GM18526 (cell line): ENCODE results near the gene GCNT3.

ENCODE experiments used
- POLR2A ChIP-seq: IDR thresholded peaks from 3 replicates; pipeline ENCODE4 v1.6.1; 2011; ENCODE audit not compliant: insufficient read length; ENCODE audit errors: extremely low read depth

The GCNT3 gene

GRCh38 chr15:59657635-59658125 lies 46.1 kb downstream of the GCNT3 start:
- no peak for TF ChIP-seq POLR2A

GRCh38 chr15:59659366-59659765 lies 47.8 kb downstream of the GCNT3 start:
- no peak for TF ChIP-seq POLR2A

GRCh38 chr15:59662260-59662659 lies 50.7 kb downstream of the GCNT3 start:
- no peak for TF ChIP-seq POLR2A

GRCh38 chr15:59668556-59668955 lies 57.0 kb downstream of the GCNT3 start:
- TF ChIP-seq POLR2A = no peak
